Right cardiac atrium (tissue), 5 donors: ENCODE results near the gene CRYBA1. TPM values are rescaled to one million over a fixed set of nuclear protein-coding genes. Genes with fewer than 3 reads are reported as not detected.
A peak's percentile ranks its signal among the peaks of the same experiment; 100 is the strongest.
"Not testable (repeated sequence)": the region's sequence is repeated elsewhere in the genome, so short reads cannot be mapped to it uniquely, and the experiment has no call there.

ENCODE experiments used
- ATAC-seq, 2 donors: fragments of 200-7000 bp; cut with Tn5 transposase; one replicate each; pipeline versions ENCODE4 v1.8.0 to v1.9.1; 2020; ENCODE audit warnings: moderate library complexity in 2 of 2, mild to moderate bottlenecking in 1 of 2
- DNase-seq, 3 donors: peaks; one replicate each; pipeline ENCODE4 v3.0.0-alpha.2; 2020
- H3K27ac ChIP-seq: one replicate; pipeline ENCODE4 v1.5.1; 2013; ENCODE audit warnings: mild to moderate bottlenecking, low read length, control low read depth, moderate library complexity
- H3K27me3 ChIP-seq: one replicate; pipeline ENCODE4 v1.6.1; 2013; ENCODE audit not compliant: control insufficient read depth, insufficient read depth
- H3K4me1 ChIP-seq: one replicate; pipeline ENCODE4 v1.6.1; 2013; ENCODE audit warnings: low read length; ENCODE audit not compliant: control insufficient read depth, insufficient read depth
- H3K4me3 ChIP-seq: one replicate; pipeline ENCODE4 v1.5.1; 2013; ENCODE audit warnings: low read length, control low read depth
- H3K9me3 ChIP-seq: one replicate; pipeline ENCODE4 v1.6.1; 2013; ENCODE audit warnings: low read length; ENCODE audit not compliant: control insufficient read depth
- WGBS: extraction: QIAGEN DNeasy Blood & Tissue Kit; methylation state at CpG from one replicate; pipeline ENCODE4 v1.1.7; 2013; 5-methylcytosine and 5-hydroxymethylcytosine counted together
- intact Hi-C, 4 donors: fragments of 100-400 bp; cut with DNase I; formaldehyde crosslinking; loops; one replicate each; pipeline versions ENCODE4 v1.11.0 to v1.14.0; 2022 to 2023
- long read RNA-seq, 4 donors: library from polyadenylated mRNA; unstranded; transcript quantifications; one replicate each; pipeline ENCODE4 v2.0.0, GENCODE V29; 2020 to 2021
- polyA plus RNA-seq: library from polyadenylated mRNA; stranded (reverse); fragments of 200-250 nt; gene quantifications from one replicate; pipeline ENCODE4 v1.2.3, GENCODE V29; 2013
- total RNA-seq, 4 donors: library from RNA; stranded (reverse); fragmentation: NEBNext Ultra II Directional; extraction: Animal tissue kit (Norgen Biotek cat#: 25700); gene quantifications; one replicate each; pipeline ENCODE4 v1.2.1, GENCODE V29; 2021
- donor health status: healthy with polysubstance abuse.
- donor health status: DM: no; HTN: yes; CAD: no.
- donor health status: DM: no; HTN: no; CAD: no.
- donor health status: DM: no; HTN: yes; CAD: no; lungs with severe emphysema.
- donor health status: DM: yes; HTN: yes; CAD: no.

Gene CRYBA1, protein sequence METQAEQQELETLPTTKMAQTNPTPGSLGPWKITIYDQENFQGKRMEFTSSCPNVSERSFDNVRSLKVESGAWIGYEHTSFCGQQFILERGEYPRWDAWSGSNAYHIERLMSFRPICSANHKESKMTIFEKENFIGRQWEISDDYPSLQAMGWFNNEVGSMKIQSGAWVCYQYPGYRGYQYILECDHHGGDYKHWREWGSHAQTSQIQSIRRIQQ
- not detected for total RNA-seq
- polyA plus RNA-seq = not detected
- long read RNA-seq, donor 1 = 0 reads
- long read RNA-seq, donor 2 = 0 reads
- long read RNA-seq, donor 3 = 0 reads
- long read RNA-seq, donor 4 = 0 reads

DNA sequence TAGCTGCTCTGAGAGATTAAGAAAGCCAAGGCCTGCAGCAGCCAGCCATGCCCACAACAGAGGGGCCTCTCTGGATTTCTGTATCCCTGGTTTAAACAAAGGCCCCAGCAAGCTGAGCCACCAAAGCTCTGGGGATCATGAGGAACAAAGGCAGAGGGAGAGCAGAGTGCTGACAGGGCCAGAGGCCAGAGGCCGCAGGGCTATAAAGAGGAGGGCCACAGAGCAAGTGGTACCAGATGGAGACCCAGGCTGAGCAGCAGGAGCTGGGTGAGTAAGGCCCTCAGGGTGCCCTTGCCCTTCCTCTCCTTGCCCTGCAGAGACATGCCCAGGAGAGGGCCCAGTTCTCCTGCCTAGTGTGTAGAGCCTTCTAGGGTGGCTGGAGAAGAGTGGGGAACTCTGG is at the start of gene CRYBA1:
Gene CRYBA1, plus strand, starts transcription at position 232 of the 400 bp plus-strand sequence. Its CDS starts 5 bp downstream, at position 237.
- no peak for ATAC-seq
- 63% methylated on average over 1 of the region's 1 CpG for WGBS
- no peak for DNase-seq
- Histone ChIP-seq H3K27ac (no peak within 1 kb of the TSS), H3K27me3 (no peaks in the 10 kb centered on the region), H3K4me1 (no peaks in the 10 kb centered on the region), H3K9me3 (no peaks in the 10 kb centered on the region), H3K4me3 (no peak within 1 kb of the TSS)
- intact Hi-C loops = no loop called here

DNA sequence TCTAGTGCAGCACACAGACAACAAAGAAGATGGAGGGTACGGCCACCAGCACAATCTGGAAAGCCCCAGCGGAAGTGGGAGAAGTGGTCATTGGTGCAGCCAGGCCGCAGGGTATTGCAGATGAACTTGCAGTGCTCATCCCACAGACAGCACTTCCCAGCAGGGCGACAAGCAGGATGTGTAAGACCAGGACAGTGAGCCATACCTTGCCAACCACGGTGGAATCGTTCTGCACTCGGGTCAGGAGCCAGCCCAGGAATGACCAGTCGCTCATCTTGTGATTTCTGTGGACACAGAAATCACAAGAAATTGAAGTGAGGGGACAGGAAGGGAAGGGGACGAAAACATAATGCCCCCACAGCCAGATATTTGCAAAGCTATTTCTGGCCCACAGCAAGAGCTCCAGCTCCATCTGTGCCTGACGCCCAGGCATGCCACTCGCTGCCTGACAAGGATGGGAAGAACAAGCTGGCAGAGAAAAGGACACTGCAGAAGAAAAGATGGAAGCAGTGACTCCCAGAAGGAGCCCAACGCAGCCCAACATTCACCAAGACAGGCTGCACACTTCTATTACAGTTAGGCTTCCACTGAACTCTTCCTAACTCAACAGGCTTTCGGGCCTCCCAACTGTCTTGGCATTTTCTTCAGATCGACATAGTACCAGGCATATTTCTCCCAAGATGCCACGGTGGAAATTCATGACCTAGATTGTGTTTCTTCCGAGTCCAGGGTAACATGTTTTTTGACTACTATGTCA is 49.0 kb upstream of the CRYBA1 start:
- Histone ChIP-seq H3K4me3 (no peak overlapping the region), H3K9me3 (no peaks in the 10 kb centered on the region), H3K27me3 (no peaks in the 10 kb centered on the region), H3K4me1 (no peaks in the 10 kb centered on the region), H3K27ac (no peak overlapping the region)
- DNase-seq (no peak), ATAC-seq (peak in 1 of 2 donors; percentile 31)
- 84% methylated on average over 16 of the region's 16 CpGs for WGBS
- intact Hi-C loops = no loop called here

DNA sequence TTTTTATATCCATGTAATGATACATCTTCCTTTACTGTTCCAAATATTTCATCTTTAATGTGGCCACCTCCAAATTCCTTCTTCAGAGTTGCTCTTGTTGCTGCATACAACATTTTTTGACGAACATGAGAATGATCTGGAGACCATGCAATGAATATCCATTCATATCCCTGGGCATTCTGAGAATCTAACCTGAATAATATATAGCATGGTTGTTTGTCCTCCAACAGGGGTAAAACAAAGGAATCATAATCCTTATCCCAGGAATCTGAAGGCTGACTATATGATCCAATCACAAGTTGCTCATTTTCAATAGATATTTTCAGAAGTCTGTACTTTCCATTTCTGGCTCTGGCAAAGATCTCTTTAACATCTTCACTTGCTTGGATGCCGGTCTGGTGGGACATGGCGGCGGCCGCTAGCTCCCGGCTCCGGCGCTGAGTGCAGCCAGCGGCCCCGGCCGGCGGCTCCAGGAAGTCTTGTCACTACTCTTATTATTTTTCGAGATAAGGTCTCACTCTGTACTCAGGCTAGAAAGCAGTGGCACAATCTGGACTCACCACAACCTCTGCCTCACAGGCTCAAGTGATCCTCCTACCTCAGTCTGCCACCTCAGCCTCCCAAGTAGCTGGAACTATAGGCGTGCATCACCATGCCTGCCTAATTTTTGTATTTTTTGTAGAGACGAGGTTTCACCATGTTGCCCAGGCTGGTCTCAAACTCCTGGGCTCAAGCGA is 42.4 kb upstream of the CRYBA1 start:
- 31% methylated on average over 16 of the region's 16 CpGs for WGBS
- intact Hi-C loops = loop anchor here in 1 of 4 donors (10.0 kb wide), 1 partner anchor 239 kb away; no protein-coding TSS in a partner anchor
- not testable (repeated sequence) for H3K27me3 ChIP-seq, H3K4me1 ChIP-seq, H3K4me3 ChIP-seq, H3K9me3 ChIP-seq
- peak overlapping the region; percentile 45 for H3K27ac ChIP-seq
- peak; percentile 25 to 79 (median 76) for DNase-seq
- peak; percentile 88 to 94 for ATAC-seq

DNA sequence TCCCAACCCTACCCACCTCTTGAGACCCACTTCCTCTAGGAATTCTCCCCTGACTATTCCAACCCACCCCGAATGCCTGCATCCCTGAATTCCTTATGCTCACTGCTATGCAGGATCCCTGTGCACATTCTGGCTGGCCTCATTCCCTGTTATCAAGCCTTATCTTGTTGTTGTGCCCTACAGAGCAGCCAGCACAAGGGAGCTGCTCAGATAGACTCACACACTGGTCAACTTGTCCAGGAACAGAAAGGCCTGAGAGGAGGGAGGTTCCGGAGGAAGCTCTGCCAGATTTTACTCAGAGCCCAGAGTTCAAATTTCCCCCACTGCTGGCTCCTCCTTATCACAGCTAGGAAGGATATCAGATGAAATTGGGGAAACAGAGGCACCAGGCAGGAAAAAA is 41.6 kb upstream of the CRYBA1 start:
- H3K9me3 ChIP-seq = no peaks in the 10 kb centered on the region
- WGBS = 38% methylated on average over 2 of the region's 2 CpGs
- no peak overlapping the region for H3K4me3 ChIP-seq
- DNase-seq = peak in 1 of 3 donors; percentile 60
- peak overlapping the region; percentile 30 for H3K27ac ChIP-seq
- no peaks in the 10 kb centered on the region for H3K27me3 ChIP-seq
- ATAC-seq = peak; percentile 94
- intact Hi-C loops = loop anchor here in 1 of 4 donors (10.0 kb wide), 1 partner anchor 240 kb away; no protein-coding TSS in a partner anchor
- H3K4me1 ChIP-seq = peaks cover 8% of the 10 kb centered on the region

DNA sequence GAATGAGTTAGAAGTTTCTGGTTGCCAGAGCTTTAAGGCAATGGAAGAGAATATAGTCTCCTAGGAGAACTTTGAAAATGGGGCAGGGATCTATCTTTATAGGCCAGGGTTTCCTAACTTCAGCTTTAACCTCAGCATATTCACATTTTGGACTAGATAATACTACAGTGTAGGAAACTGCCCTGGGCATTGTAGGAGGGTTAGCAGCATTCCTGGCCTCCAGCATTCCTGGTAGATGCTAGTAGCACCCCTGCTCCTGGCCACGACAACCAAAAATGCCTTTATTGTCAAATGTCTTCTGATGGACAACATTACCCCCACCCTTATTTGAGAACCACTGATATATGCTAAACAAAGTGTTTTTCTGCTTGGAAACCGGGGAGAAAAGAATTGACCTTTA is 38.7 kb upstream of the CRYBA1 start:
- no peak overlapping the region for H3K4me3 ChIP-seq
- 83% methylated on average over 2 of the region's 2 CpGs for WGBS
- DNase-seq (no peak), ATAC-seq (no peak)
- intact Hi-C loops = loop anchor here in 1 of 4 donors (10.0 kb wide), 1 partner anchor 243 kb away; no protein-coding TSS in a partner anchor
- H3K4me1 ChIP-seq = peaks cover 9% of the 10 kb centered on the region
- no peak overlapping the region for H3K27ac ChIP-seq
- H3K9me3 ChIP-seq = no peaks in the 10 kb centered on the region
- no peaks in the 10 kb centered on the region for H3K27me3 ChIP-seq

DNA sequence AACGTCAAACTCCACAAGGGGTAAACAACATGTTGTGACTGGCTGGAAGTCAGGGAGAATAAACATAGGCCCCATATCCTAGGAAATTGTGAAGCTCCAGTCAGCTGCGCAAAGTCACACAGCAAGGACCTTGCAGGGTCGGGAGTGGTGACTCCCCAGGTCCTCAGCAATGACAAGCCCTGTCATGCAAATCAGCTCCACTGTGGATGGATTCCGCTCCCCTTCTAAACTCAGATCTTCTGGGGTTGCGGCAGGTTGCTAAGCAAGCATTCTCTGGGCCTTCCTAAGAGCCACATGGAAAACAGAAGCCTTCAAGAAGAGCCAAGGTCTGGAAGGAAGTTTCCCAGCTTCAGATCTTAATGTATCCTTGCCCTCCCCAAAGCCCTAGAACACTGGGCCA is 37.6 kb upstream of the CRYBA1 start:
- DNase-seq (no peak), ATAC-seq (no peak)
- Histone ChIP-seq H3K27ac (no peak overlapping the region), H3K9me3 (no peaks in the 10 kb centered on the region), H3K27me3 (no peaks in the 10 kb centered on the region), H3K4me3 (no peak overlapping the region), H3K4me1 (peaks cover 9% of the 10 kb centered on the region)
- intact Hi-C loops = loop anchor here in 1 of 4 donors (10.0 kb wide), 1 partner anchor 244 kb away; no protein-coding TSS in a partner anchor
- 90% methylated on average over 5 of the region's 5 CpGs for WGBS

DNA sequence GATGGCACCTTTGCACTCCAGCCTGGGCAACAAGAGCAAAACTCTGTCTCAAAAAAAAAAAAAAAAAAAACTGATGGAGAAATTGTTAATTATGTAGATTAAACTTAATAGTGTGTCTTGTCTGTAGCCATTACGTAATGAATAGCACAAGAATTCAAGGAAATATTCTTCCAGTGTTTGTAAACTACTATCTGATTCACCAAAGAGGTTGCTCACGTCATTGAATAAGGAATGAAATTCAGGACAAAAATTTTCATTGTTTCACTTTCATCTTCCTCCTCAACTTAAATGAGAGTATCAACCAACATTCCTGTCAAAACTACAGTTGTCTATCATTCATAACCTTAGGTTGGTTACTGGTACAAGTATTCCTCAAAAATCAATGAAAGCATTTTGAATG is 35.8 kb upstream of the CRYBA1 start:
- intact Hi-C loops = loop anchor here in 2 of 4 donors (5.0 kb wide), 2 partner anchors 59 to 64 kb away; no protein-coding TSS in a partner anchor
- ATAC-seq = no peak
- 75% methylated on average over 2 of the region's 2 CpGs for WGBS
- peaks cover 4% of the 10 kb centered on the region for H3K4me1 ChIP-seq
- no peak overlapping the region for H3K4me3 ChIP-seq
- no peak for DNase-seq
- no peaks in the 10 kb centered on the region for H3K27me3 ChIP-seq
- H3K9me3 ChIP-seq = no peaks in the 10 kb centered on the region
- no peak overlapping the region for H3K27ac ChIP-seq

DNA sequence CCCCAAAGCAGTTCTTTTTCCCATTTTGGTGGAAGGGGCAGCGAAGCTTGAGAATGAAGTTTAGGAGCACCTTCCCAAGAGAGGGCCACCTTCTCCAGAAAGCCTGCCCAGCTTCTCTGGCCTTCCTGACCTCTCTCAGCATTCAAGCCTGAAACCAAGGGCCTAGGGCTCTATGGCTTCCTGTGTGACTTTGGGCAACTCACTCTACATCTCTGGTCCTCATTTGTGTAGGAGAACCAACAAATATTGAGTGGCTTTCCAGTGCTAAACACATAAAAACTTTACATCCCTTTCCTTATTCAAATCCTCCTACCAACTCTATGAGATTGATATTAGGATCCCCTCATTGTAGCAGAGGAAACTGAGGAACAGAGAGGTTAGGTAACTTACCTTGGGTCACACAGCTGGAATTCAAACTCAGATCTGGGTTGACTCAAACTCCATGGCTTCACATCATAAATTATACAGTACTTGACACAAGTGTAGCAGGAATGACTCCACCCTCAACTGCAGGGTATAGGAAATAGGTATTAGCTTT is 34.5 kb upstream of the CRYBA1 start:
- DNase-seq (no peak), ATAC-seq (no peak)
- intact Hi-C loops = loop anchor here in 2 of 4 donors (5.0 kb wide), 2 partner anchors 60 to 65 kb away; no protein-coding TSS in a partner anchor
- Histone ChIP-seq H3K27me3 (no peaks in the 10 kb centered on the region), H3K9me3 (no peaks in the 10 kb centered on the region), H3K4me3 (no peak overlapping the region), H3K27ac (no peak overlapping the region), H3K4me1 (peaks cover 4% of the 10 kb centered on the region)
- 100% methylated on average over 1 of the region's 1 CpG for WGBS

DNA sequence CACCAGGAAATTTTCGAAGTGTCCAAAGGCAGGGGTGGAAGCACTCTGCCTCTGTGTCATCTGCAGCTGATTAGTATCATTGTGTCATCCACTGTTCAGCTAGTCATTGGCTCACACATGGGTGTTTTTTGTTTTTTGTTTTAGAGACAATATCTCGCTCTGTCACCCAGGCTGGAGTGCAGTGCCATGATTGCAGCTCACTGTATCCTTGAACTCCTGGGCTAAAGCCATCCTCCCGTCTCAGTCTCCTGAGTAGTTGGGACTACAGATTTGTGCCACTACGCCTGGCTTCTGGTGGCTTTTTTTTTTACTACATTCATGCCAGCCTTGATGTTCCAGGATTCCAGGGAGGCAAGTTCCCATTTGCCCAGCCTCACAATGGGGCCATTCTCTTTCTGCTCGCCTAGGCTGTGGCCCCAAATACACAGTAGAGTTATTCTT is 34.0 kb upstream of the CRYBA1 start:
- H3K4me1 ChIP-seq = peaks cover 4% of the 10 kb centered on the region
- DNase-seq (no peak), ATAC-seq (no peak)
- 70% methylated on average over 5 of the region's 5 CpGs for WGBS
- H3K4me3 ChIP-seq = no peak overlapping the region
- H3K27ac ChIP-seq = no peak overlapping the region
- H3K27me3 ChIP-seq = no peaks in the 10 kb centered on the region
- H3K9me3 ChIP-seq = no peaks in the 10 kb centered on the region
- intact Hi-C loops = loop anchor here in 2 of 4 donors (5.0 kb wide), 2 partner anchors 60 to 65 kb away; no protein-coding TSS in a partner anchor
